ENCODE measurements around the gene TPST2.

The TPST2 gene

DNA sequence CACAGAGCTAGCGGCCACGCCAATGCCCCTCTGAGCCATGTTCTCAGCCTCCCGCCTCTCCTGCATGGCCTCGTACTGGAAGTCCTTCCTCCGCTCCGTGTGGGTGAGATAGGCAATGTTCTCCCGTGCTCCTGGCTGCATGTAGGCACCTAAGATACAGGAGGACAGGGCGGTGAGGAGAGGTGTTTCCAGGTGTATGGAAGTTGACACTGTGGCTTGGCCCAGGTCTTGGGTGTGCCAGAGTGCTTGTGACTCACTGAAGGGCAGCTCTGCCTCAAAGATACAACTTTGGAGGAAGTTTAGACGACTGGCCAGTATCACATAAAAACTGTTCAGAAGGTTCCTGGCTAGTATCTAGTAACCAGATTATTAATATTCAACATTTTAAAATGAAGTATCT is 97.7 kb downstream of the TPST2 start:
- no peaks in the 10 kb centered on the region for H3K9me3 ChIP-seq (ENCODE audit: control insufficient read depth, low read length)
- WGBS, 2 experiments (ENCODE audit: insufficient coverage in 2 of 2): 92 to 97% methylated on average over 5 to 8 of the region's 9 CpGs
- H3K27ac ChIP-seq (ENCODE audit: low read depth, low read length, severe bottlenecking): peak overlapping the region; percentile 10
- no peak overlapping the region for H3K4me3 ChIP-seq (ENCODE audit: extremely low read depth, insufficient read depth, low read length, poor library complexity, severe bottlenecking)
- H3K36me3 ChIP-seq (ENCODE audit: control insufficient read depth, insufficient read depth, low read length): peaks cover 98% of the 10 kb centered on the region
- H3K4me1 ChIP-seq (ENCODE audit: control insufficient read depth, insufficient read depth, low read length, poor library complexity, severe bottlenecking): no peaks in the 10 kb centered on the region

DNA sequence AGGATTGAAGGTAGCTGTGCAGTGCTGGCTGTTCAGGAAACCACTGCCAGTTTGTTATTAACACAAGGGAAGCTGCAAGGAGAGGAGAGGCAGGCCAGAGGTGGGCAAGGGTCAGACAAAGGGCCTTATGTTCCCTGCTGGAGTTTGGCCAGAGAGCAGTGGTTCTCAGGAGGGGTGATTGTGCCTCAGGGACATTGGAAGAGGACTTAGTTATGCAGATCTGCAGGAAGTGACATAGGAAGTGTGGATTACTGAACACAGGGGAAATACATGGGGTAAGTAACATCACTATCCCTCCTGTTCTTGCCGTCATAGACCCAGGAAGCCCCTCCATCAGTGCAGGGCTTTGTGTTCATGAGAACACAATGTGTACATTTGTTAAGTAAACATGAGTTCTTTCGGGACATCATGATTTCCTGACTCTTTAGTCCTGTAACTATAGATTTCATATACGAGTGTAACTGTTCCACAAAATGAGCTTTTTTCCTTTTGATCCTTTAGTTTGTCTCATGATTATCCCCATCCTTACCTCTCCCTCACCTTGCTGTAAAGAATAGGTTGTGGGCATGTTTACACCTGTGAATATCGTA is 100.4 kb downstream of the TPST2 start:
- 94 to 100% methylated on average over 1 to 2 of the region's 4 CpGs for WGBS, 2 experiments (ENCODE audit: insufficient coverage in 2 of 2)
- H3K27ac ChIP-seq (ENCODE audit: low read depth, low read length, severe bottlenecking): peak overlapping the region; percentile 37
- H3K4me3 ChIP-seq (ENCODE audit: extremely low read depth, insufficient read depth, low read length, poor library complexity, severe bottlenecking): no peak overlapping the region
- H3K9me3 ChIP-seq (ENCODE audit: control insufficient read depth, low read length): no peaks in the 10 kb centered on the region
- H3K4me1 ChIP-seq (ENCODE audit: control insufficient read depth, insufficient read depth, low read length, poor library complexity, severe bottlenecking): no peaks in the 10 kb centered on the region
- peaks cover 72% of the 10 kb centered on the region for H3K36me3 ChIP-seq (ENCODE audit: control insufficient read depth, insufficient read depth, low read length)

DNA sequence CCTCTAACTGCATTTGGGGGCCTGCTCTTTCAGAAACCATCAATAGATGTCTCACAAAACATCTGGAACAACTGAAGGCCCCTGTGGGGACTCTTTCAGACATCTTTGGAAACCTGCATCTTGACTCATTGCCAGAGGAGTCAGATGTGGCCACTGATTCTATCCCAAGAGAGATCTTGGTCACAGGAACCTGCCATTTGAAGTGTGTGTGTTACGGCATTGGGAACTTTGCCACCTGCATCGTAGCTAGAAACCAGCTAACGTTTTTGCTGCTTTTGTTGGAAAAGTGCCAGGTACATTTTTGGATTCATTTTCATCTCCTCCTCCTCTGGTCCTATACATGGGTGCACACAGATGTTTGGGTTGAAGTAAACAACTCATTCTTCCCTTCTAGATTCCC is 101.9 kb downstream of the TPST2 start:
- Histone ChIP-seq H3K4me1 (ENCODE audit: control insufficient read depth, insufficient read depth, low read length, poor library complexity, severe bottlenecking) (no peaks in the 10 kb centered on the region), H3K27ac (ENCODE audit: low read depth, low read length, severe bottlenecking) (no peak overlapping the region), H3K9me3 (ENCODE audit: control insufficient read depth, low read length) (no peaks in the 10 kb centered on the region), H3K4me3 (ENCODE audit: extremely low read depth, insufficient read depth, low read length, poor library complexity, severe bottlenecking) (no peak overlapping the region), H3K36me3 (ENCODE audit: control insufficient read depth, insufficient read depth, low read length) (peaks cover 57% of the 10 kb centered on the region)
- WGBS, 2 experiments (ENCODE audit: insufficient coverage in 2 of 2): 90 to 96% methylated on average over 3 of the region's 3 CpGs

DNA sequence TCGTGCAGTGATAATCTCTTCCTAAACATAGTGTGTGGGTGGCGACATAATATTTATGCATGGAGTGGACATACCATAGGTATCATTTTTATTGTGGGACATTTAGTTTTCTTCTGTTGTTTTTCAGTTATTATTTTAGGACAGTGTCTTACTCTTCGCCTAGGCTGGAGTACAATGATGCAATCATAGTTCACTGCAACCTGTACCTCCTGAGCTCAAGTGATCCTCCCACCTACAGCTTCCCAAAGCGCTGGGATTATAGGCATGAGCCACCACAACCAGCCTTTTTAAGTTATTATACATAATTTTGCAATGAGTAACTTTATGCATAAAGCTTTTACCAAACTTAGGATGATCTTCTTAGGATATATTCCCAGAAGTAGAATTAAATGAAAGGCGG is 103.5 kb downstream of the TPST2 start:
- Histone ChIP-seq H3K36me3 (ENCODE audit: control insufficient read depth, insufficient read depth, low read length) (peaks cover 44% of the 10 kb centered on the region), H3K4me3 (ENCODE audit: extremely low read depth, insufficient read depth, low read length, poor library complexity, severe bottlenecking) (no peak overlapping the region), H3K27ac (ENCODE audit: low read depth, low read length, severe bottlenecking) (no peak overlapping the region), H3K4me1 (ENCODE audit: control insufficient read depth, insufficient read depth, low read length, poor library complexity, severe bottlenecking) (peaks cover 10% of the 10 kb centered on the region), H3K9me3 (ENCODE audit: control insufficient read depth, low read length) (no peaks in the 10 kb centered on the region)
- 93% methylated on average over 2 of the region's 5 CpGs; no CpG with 5 or more reads in 1 of the 2 experiments for WGBS, 2 experiments (ENCODE audit: insufficient coverage in 2 of 2)

DNA sequence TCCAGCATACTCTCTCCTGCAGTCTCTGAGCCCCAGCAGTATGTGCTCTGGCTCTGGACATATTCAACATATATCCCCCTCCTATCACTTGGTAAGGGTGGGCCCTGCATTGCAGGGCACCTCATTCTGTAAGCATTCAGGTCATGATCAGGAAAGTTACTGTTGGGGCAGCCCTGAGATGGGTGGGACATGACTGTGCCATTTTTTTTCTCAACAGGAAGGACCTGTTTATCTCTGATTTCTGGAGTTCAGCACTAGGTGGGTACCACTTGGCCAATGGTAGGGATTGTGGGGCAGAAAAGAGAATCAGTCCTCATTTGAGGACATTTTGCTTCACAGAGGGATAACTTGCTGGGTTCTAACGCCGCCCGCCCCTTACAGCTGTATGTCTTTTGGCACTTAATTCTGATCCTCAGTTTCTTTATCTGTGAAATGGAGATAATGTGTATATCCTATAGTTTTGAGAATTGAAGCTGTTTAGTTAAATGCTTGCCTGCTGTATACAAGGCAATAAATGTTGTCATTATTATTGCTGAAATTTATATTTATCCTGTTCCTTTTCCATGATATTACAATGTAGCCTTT is 104.0 kb downstream of the TPST2 start:
- H3K4me1 ChIP-seq (ENCODE audit: control insufficient read depth, insufficient read depth, low read length, poor library complexity, severe bottlenecking): peaks cover 10% of the 10 kb centered on the region
- no peak overlapping the region for H3K4me3 ChIP-seq (ENCODE audit: extremely low read depth, insufficient read depth, low read length, poor library complexity, severe bottlenecking)
- H3K9me3 ChIP-seq (ENCODE audit: control insufficient read depth, low read length): no peaks in the 10 kb centered on the region
- WGBS, 2 experiments (ENCODE audit: insufficient coverage in 2 of 2): 83% methylated on average over 3 of the region's 3 CpGs; no CpG with 5 or more reads in 1 of the 2 experiments
- peaks cover 41% of the 10 kb centered on the region for H3K36me3 ChIP-seq (ENCODE audit: control insufficient read depth, insufficient read depth, low read length)
- H3K27ac ChIP-seq (ENCODE audit: low read depth, low read length, severe bottlenecking): no peak overlapping the region

DNA sequence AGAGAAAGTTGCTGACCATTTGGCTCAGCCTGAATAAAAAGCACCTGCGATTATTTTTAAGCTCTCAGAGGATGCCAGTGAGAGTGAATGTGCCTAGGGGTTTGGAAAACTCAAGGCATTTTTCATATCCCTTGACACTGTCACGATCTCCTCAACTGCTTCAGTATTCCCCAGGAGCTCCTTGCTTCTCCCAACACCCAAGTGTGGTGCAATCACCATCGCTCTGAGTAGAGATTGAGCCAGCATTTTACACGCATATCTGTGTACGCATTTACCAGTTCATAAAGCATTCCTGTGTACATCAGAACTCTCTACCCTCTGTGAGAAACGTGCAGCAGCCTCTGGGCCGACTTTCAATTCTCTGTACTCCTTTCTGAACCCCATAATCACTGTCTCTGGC is 104.9 kb downstream of the TPST2 start:
- no peak overlapping the region for H3K4me3 ChIP-seq (ENCODE audit: extremely low read depth, insufficient read depth, low read length, poor library complexity, severe bottlenecking)
- H3K4me1 ChIP-seq (ENCODE audit: control insufficient read depth, insufficient read depth, low read length, poor library complexity, severe bottlenecking): peaks cover 10% of the 10 kb centered on the region
- WGBS, 2 experiments (ENCODE audit: insufficient coverage in 2 of 2): 91% methylated on average over 6 to 7 of the region's 7 CpGs
- no peak overlapping the region for H3K27ac ChIP-seq (ENCODE audit: low read depth, low read length, severe bottlenecking)
- H3K36me3 ChIP-seq (ENCODE audit: control insufficient read depth, insufficient read depth, low read length): peaks cover 32% of the 10 kb centered on the region
- no peaks in the 10 kb centered on the region for H3K9me3 ChIP-seq (ENCODE audit: control insufficient read depth, low read length)

DNA sequence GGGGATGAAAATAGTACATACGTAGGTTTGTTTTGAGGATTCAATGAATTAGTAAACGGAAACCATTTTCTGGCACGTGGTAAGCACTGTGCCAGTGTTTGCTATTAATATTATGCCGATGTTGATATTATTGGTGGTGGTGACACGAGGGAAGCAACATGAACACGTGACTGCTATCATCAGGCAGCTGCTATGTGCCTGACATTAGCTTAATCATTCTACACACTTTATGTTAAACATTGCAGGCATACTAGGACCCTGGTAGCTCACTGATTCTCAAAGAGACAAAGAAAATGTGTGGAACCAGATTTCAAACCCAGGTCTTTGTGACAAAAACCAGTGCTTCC is 105.6 kb downstream of the TPST2 start:
- H3K27ac ChIP-seq (ENCODE audit: low read depth, low read length, severe bottlenecking): peak overlapping the region; percentile 93
- no peaks in the 10 kb centered on the region for H3K9me3 ChIP-seq (ENCODE audit: control insufficient read depth, low read length)
- H3K36me3 ChIP-seq (ENCODE audit: control insufficient read depth, insufficient read depth, low read length): peaks cover 29% of the 10 kb centered on the region
- peak overlapping the region; percentile 64 for H3K4me3 ChIP-seq (ENCODE audit: extremely low read depth, insufficient read depth, low read length, poor library complexity, severe bottlenecking)
- H3K4me1 ChIP-seq (ENCODE audit: control insufficient read depth, insufficient read depth, low read length, poor library complexity, severe bottlenecking): peaks cover 10% of the 10 kb centered on the region
- 0% methylated on average over 1 to 3 of the region's 6 CpGs for WGBS, 2 experiments (ENCODE audit: insufficient coverage in 2 of 2)

DNA sequence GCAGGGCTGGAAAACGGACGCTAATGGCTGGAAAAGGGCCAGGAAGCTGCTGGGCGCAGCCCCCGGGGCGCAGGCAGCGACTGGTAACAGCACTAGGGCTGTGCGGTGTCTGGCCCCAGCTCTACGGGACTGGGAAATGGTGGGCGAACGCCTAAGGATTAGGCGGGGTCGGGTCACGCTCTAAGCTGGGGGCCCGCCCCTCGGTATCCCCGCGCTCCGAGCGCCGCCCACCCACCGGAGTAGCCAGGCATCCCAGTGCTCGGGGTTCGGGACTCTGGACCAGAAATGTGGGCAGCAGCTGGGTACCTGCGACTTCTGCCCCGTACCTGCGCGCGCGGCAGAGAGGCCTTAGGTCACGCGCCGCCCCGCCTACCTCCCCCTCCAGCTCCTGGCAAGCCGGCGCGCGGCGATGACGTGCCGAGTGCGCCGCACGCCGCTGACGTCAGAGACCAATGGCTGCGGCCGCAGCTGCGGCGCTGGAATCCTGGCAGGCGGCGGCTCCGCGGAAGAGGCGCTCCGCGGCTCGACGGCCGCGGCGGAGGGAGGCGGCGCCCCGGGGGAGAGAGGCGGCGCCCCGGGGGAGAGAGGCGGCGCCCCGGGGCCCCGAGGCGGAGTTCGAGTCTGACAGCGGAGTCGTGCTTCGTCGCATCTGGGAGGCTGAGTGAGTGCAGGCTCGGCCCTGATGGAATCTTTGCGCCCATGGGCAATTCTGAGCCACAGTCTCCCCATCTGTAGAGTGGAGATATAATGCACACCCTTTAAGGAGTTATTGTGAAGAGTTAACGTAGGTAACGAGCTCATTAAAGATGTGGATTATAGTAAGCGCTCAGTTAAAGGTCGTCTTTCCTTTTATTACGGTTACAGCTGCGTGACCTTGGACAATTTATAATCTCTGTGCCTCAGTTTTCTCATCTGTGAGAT is 106.2 kb downstream of the TPST2 start, which contains the start of the genes HPS4 and SRRD:
Gene HPS4, minus strand, starts transcription at position 345 of the 921 bp plus-strand sequence. CDS start 2,021 bp downstream, outside the sequence.
Gene SRRD, plus strand, starts transcription at position 439 of the 921 bp plus-strand sequence. Its CDS starts 14 bp downstream, at position 453.
- WGBS, 2 experiments (ENCODE audit: insufficient coverage in 2 of 2): 0 to 1% methylated on average over 68 to 75 of the region's 85 CpGs
- H3K27ac ChIP-seq (ENCODE audit: low read depth, low read length, severe bottlenecking): peak within 1 kb of the TSS; percentile 93
- H3K9me3 ChIP-seq (ENCODE audit: control insufficient read depth, low read length): no peaks in the 10 kb centered on the region
- peaks cover 13% of the 10 kb centered on the region for H3K4me1 ChIP-seq (ENCODE audit: control insufficient read depth, insufficient read depth, low read length, poor library complexity, severe bottlenecking)
- peak within 1 kb of the TSS; percentile 64 for H3K4me3 ChIP-seq (ENCODE audit: extremely low read depth, insufficient read depth, low read length, poor library complexity, severe bottlenecking)
- peaks cover 28% of the 10 kb centered on the region for H3K36me3 ChIP-seq (ENCODE audit: control insufficient read depth, insufficient read depth, low read length)

DNA sequence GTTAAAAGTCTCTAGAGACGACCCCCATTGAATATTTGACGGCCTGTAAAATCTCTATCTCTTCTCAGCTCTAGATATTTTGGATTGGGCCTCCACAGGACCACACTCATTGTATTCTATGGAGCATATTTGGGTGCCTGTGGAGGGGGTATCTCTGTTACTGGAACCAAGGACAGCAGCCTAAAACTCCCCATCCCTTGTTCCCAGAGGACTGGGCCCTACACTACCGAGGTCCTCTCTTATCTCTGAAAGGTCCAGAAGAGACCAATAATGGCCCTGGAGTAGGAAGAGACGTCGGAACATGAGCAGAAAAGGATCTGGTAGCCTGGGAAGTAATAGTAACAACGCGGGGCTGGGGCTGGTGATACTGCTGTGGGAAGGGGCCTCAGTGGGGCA is 106.9 kb downstream of the TPST2 start:
- Histone ChIP-seq H3K4me3 (ENCODE audit: extremely low read depth, insufficient read depth, low read length, poor library complexity, severe bottlenecking) (peak overlapping the region; percentile 64), H3K9me3 (ENCODE audit: control insufficient read depth, low read length) (no peaks in the 10 kb centered on the region), H3K36me3 (ENCODE audit: control insufficient read depth, insufficient read depth, low read length) (peaks cover 28% of the 10 kb centered on the region), H3K27ac (ENCODE audit: low read depth, low read length, severe bottlenecking) (peak overlapping the region; percentile 93), H3K4me1 (ENCODE audit: control insufficient read depth, insufficient read depth, low read length, poor library complexity, severe bottlenecking) (peaks cover 13% of the 10 kb centered on the region)
- 18 to 19% methylated on average over 5 to 6 of the region's 7 CpGs for WGBS, 2 experiments (ENCODE audit: insufficient coverage in 2 of 2)

DNA sequence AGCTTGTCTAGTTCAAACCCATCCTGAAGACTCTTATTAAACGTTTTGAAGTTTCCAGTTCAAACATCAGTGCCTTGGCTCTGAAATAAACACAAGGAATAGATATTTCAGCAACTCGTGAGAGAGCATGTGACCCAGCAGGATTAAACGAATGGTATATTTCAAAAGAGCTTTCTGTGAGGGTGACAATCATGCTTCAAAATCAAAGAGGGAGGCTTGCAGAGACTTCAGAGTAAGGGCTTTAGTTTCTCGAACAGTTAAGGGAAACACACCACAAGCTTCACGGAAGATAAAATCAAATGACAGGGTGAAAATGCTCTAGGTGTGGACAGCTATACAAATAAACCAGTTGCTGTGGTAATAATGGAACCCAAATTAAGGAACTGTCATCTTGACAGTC is 107.8 kb downstream of the TPST2 start:
- Histone ChIP-seq H3K27ac (ENCODE audit: low read depth, low read length, severe bottlenecking) (no peak overlapping the region), H3K4me1 (ENCODE audit: control insufficient read depth, insufficient read depth, low read length, poor library complexity, severe bottlenecking) (peaks cover 22% of the 10 kb centered on the region), H3K4me3 (ENCODE audit: extremely low read depth, insufficient read depth, low read length, poor library complexity, severe bottlenecking) (no peak overlapping the region), H3K36me3 (ENCODE audit: control insufficient read depth, insufficient read depth, low read length) (peaks cover 24% of the 10 kb centered on the region), H3K9me3 (ENCODE audit: control insufficient read depth, low read length) (no peaks in the 10 kb centered on the region)
- 84 to 85% methylated on average over 3 to 5 of the region's 5 CpGs for WGBS, 2 experiments (ENCODE audit: insufficient coverage in 2 of 2)
